ENCODE measurements around the gene PSEN2. TPM values are rescaled to one million over a fixed set of nuclear protein-coding genes. Genes with fewer than 3 reads are reported as not detected.

Gene PSEN2
- total RNA-seq, 1 donor from 2014 or later: 16.6 TPM

DNA sequence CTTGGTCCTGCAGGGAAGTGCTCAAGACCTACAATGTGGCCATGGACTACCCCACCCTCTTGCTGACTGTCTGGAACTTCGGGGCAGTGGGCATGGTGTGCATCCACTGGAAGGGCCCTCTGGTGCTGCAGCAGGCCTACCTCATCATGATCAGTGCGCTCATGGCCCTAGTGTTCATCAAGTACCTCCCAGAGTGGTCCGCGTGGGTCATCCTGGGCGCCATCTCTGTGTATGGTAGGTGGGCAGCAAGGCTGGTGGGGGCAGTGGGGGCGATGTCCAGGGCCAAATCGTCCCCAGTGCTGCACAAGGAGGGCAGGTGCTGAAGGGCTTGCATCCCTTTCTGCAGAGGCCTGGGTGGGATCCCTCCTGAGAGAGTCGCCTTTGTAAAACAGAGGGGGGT, 18.4 kb downstream of the PSEN2 start:
- no peak overlapping the region for H3K4me3 ChIP-seq
- peaks cover 50% of the 10 kb centered on the region for H3K4me1 ChIP-seq
- no peaks in the 10 kb centered on the region for H3K9me3 ChIP-seq (replicated peaks)
- TF ChIP-seq, protein P1, sequence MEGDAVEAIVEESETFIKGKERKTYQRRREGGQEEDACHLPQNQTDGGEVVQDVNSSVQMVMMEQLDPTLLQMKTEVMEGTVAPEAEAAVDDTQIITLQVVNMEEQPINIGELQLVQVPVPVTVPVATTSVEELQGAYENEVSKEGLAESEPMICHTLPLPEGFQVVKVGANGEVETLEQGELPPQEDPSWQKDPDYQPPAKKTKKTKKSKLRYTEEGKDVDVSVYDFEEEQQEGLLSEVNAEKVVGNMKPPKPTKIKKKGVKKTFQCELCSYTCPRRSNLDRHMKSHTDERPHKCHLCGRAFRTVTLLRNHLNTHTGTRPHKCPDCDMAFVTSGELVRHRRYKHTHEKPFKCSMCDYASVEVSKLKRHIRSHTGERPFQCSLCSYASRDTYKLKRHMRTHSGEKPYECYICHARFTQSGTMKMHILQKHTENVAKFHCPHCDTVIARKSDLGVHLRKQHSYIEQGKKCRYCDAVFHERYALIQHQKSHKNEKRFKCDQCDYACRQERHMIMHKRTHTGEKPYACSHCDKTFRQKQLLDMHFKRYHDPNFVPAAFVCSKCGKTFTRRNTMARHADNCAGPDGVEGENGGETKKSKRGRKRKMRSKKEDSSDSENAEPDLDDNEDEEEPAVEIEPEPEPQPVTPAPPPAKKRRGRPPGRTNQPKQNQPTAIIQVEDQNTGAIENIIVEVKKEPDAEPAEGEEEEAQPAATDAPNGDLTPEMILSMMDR (IDR thresholded peaks at IDR 0.05; ENCODE audit: borderline replicate concordance): no peak
- peaks cover 59% of the 10 kb centered on the region for H3K36me3 ChIP-seq
- intact Hi-C loops (cut with micrococcal nuclease): no loop called here
- DNase-seq: no peak
- H3K27me3 ChIP-seq (ENCODE audit: low read depth): no peaks in the 10 kb centered on the region
- H3K27ac ChIP-seq (replicated peaks): no peak overlapping the region

GRCh38 chr1:226889616-226890330, 19.4 kb downstream of the PSEN2 start:
- Histone ChIP-seq H3K4me1 (peaks cover 40% of the 10 kb centered on the region), H3K9me3 (replicated peaks) (no peaks in the 10 kb centered on the region), H3K36me3 (peaks cover 68% of the 10 kb centered on the region), H3K27ac (replicated peaks) (no peak overlapping the region), H3K27me3 (ENCODE audit: low read depth) (no peaks in the 10 kb centered on the region), H3K4me3 (no peak overlapping the region)
- TF ChIP-seq, protein P1 (IDR thresholded peaks at IDR 0.05; ENCODE audit: borderline replicate concordance): no peak
- intact Hi-C loops (cut with micrococcal nuclease): no loop called here
- no peak for DNase-seq

DNA sequence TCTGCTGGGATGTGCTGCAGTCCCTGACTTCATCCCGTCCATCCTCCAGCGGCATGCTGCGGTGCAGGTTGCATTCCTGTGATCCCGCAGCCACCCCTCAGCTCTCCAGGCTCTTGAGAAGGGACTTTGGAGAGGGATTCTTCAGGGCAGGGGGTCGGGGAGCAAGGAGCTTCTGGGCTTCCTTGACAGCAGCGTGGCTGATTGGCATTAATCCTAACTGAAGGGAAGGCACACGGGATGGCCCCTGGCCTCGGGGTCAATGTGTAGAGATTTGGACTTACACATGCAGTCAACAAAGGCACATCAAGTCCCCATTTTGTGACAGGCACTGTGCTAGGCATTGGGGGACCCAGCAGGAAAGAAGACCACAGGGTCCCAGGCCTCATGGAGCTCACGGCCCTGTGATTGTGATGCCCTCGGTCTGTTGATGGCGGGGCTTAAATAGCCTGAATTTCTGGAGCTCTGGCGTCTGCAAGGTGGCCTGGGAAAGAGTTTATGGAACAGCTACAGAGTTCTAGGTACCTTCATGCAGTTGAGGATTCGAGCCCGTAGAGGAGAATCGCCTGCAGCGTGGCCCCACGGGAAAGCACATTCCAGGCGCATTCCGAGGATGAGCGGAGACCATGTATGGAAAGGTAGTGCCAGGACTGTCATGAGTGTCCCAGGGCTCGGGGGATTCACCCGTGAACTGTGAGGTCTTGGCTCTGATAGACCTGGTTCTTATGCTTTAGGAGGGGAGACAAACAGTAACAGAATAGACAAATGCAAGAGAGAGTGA, 20.1 kb downstream of the PSEN2 start:
- no peak overlapping the region for H3K27ac ChIP-seq (replicated peaks)
- intact Hi-C loops (cut with micrococcal nuclease): no loop called here
- DNase-seq: no peak

DNA sequence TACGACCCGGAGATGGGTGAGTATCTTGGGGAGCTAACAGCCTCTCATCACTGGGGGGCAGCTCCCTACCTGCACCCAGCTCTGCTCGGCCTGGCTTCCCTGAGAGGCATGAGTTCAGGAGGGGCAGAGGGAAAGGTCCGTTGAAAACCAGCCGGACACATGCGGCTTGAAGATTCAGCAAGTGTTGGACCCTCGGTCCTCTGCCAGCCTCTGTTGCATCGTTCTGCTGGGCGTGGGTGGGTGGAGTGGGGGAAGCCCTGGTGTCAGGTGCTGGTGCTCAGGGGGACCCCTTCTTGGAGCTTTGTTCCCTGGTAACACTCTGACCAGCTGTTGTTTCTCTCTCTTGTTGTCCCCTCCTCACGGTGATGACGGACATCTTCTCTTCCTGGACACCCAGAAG, 20.9 kb downstream of the PSEN2 start:
- TF ChIP-seq, protein P1 (IDR thresholded peaks at IDR 0.05; ENCODE audit: borderline replicate concordance): no peak
- Histone ChIP-seq H3K27me3 (ENCODE audit: low read depth) (no peaks in the 10 kb centered on the region), H3K27ac (replicated peaks) (peak overlapping the region; percentile 71), H3K4me3 (no peak overlapping the region), H3K9me3 (replicated peaks) (no peaks in the 10 kb centered on the region), H3K4me1 (peaks cover 24% of the 10 kb centered on the region), H3K36me3 (peaks cover 84% of the 10 kb centered on the region)
- no peak for DNase-seq
- intact Hi-C loops (cut with micrococcal nuclease): no loop called here

More for the DNA sequence above, 20.1 kb downstream of the PSEN2 start:
- Histone ChIP-seq H3K36me3 (peaks cover 76% of the 10 kb centered on the region), H3K4me1 (peaks cover 33% of the 10 kb centered on the region), H3K4me3 (no peak overlapping the region), H3K9me3 (replicated peaks) (no peaks in the 10 kb centered on the region), H3K27me3 (ENCODE audit: low read depth) (no peaks in the 10 kb centered on the region)
- TF ChIP-seq, protein P1 (IDR thresholded peaks at IDR 0.05; ENCODE audit: borderline replicate concordance): no peak

- DNase-seq: no peak
- peaks cover 84% of the 10 kb centered on the region for H3K36me3 ChIP-seq
- intact Hi-C loops (cut with micrococcal nuclease): no loop called here
- TF ChIP-seq, protein P1 (IDR thresholded peaks at IDR 0.05; ENCODE audit: borderline replicate concordance): no peak
- no peak overlapping the region for H3K4me3 ChIP-seq
- no peaks in the 10 kb centered on the region for H3K27me3 ChIP-seq (ENCODE audit: low read depth)
- peak overlapping the region; percentile 71 for H3K27ac ChIP-seq (replicated peaks)
- peaks cover 18% of the 10 kb centered on the region for H3K4me1 ChIP-seq
- no peaks in the 10 kb centered on the region for H3K9me3 ChIP-seq (replicated peaks)
Measured at GRCh38 chr1:226891846-226892523, 21.6 kb downstream of the PSEN2 start.
